Progenitor cell of endocrine pancreas (in vitro differentiated cells): Measurements from ENCODE around the gene CYP39A1. TPM values are rescaled to one million over a fixed set of nuclear protein-coding genes. Genes with fewer than 3 reads are reported as not detected.

Source experiments
- DNase-seq: peaks from one replicate; pipeline ENCODE4 v3.0.0; 2021; ENCODE audit warnings: low spot score; ENCODE audit not compliant: unreplicated experiment
- H3K27ac Mint-ChIP-seq: 2 replicates; pipeline ENCODE4 v1.8.0; 2021; ENCODE audit warnings: mild to moderate bottlenecking, moderate library complexity, mixed read lengths
- H3K27me3 Mint-ChIP-seq: 2 replicates; pipeline ENCODE4 v1.8.0; 2021; ENCODE audit warnings: mixed read lengths
- H3K36me3 Mint-ChIP-seq: 2 replicates; pipeline ENCODE4 v1.8.0; 2022; ENCODE audit warnings: mixed read lengths; ENCODE audit not compliant: insufficient read depth
- H3K4me1 Mint-ChIP-seq: 2 replicates; pipeline ENCODE4 v1.8.0; 2021; ENCODE audit warnings: low read depth, mixed read lengths
- H3K4me3 Mint-ChIP-seq: 2 replicates; pipeline ENCODE4 v1.8.0; 2021; ENCODE audit warnings: low read depth, mild to moderate bottlenecking, moderate library complexity, mixed read lengths
- H3K9me3 Mint-ChIP-seq: 2 replicates; pipeline ENCODE4 v1.8.0; 2021; ENCODE audit warnings: low read depth, mixed read lengths
- total RNA-seq: library from RNA; stranded (reverse); gene quantifications from 2 replicates; pipeline ENCODE4 v1.2.1, GENCODE V29; 2021
- TF ChIP-seq, protein P1 (sequence below): fragments of 200-600 bp; sonication (generic); IDR thresholded peaks from one replicate; pipeline ENCODE4 v1.5.0; 2021; ENCODE audit warnings: antibody characterized with exemption, mild to moderate bottlenecking; ENCODE audit not compliant: unreplicated experiment

Gene CYP39A1
- total RNA-seq, 1 donor from 2014 or later = 10.3 TPM

DNA sequence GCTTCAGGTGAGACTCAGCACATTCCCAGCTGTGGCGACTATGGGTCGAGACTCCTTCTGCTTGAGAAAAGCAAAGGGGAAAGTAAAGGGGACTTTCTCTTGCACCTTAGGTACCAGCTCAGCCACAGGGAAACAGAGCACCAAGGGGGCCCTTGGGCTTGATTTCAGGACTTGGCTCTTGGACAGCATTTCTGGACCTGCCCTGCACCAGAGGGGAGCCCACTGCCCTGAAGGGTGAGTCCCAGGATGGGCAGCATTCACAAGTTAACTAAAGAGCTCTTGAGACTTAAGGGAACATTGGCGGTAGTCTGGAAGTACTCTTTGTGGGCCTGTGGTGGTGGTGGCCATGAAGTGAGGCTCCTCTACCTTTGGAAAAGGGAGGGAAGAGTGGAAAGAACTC lies 111.1 kb downstream of the CYP39A1 start:
- Mint-ChIP-seq H3K27ac (no peak overlapping the region), H3K36me3 (peaks cover 21% of the 10 kb centered on the region), H3K27me3 (no peaks in the 10 kb centered on the region), H3K4me1 (no peaks in the 10 kb centered on the region), H3K9me3 (peaks cover 27% of the 10 kb centered on the region), H3K4me3 (no peak overlapping the region)
- no peak for DNase-seq
- TF ChIP-seq, protein P1, sequence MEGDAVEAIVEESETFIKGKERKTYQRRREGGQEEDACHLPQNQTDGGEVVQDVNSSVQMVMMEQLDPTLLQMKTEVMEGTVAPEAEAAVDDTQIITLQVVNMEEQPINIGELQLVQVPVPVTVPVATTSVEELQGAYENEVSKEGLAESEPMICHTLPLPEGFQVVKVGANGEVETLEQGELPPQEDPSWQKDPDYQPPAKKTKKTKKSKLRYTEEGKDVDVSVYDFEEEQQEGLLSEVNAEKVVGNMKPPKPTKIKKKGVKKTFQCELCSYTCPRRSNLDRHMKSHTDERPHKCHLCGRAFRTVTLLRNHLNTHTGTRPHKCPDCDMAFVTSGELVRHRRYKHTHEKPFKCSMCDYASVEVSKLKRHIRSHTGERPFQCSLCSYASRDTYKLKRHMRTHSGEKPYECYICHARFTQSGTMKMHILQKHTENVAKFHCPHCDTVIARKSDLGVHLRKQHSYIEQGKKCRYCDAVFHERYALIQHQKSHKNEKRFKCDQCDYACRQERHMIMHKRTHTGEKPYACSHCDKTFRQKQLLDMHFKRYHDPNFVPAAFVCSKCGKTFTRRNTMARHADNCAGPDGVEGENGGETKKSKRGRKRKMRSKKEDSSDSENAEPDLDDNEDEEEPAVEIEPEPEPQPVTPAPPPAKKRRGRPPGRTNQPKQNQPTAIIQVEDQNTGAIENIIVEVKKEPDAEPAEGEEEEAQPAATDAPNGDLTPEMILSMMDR = no peak

DNA sequence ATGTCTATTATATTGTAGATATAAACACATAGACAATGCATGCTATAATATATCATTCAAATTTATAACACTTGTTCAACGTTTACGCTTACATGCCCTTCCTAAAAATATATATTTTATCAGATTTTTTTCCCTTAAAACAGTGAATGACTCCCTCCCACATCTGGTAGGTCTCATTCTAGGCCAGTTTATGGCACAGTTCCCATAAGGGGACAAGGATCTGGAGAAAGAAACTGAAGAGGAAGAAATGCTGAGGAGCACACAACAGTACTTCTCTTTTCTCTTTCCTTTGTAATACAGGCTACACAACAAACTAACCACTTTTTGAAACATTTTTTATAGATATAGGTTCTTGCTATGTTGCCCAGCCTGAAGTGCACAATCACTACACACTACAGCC lies 112.8 kb downstream of the CYP39A1 start:
- no peak for DNase-seq
- TF ChIP-seq, protein P1 = no peak
- Mint-ChIP-seq H3K4me1 (no peaks in the 10 kb centered on the region), H3K4me3 (no peak overlapping the region), H3K27me3 (no peaks in the 10 kb centered on the region), H3K36me3 (peaks cover 16% of the 10 kb centered on the region), H3K9me3 (peaks cover 28% of the 10 kb centered on the region), H3K27ac (no peak overlapping the region)

DNA sequence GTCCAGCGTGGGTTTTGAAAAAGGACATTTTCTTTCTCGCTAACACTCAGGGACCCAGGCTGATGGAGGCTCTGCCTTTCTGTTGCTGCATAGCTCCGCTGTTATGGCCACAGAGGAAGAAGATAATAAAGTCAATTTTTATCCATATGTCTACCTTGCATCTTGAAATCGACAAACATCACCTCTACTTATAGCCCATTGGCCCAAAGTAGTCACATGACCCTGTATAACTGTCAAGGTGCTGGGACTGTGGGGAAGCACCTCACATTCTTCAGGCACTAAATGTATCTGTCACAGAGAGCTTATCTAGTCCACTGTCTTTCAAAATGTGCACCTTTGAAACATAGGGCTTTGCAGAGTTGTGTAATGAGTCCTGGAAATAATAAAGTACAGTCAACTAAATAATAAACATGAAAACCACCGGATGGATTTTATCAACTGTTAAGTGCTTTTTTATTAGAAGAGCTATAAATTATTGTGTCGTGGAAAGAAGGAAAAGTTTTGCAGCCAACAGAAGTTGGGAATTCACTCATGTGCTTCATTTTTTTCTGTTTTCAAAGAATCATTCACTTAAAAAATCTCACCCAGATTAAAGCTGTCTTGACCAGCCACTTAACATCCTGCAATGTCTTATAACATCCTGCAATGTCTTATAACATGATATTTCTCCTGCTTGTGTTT lies 113.7 kb downstream of the CYP39A1 start:
- H3K9me3 Mint-ChIP-seq = peaks cover 21% of the 10 kb centered on the region
- H3K27ac Mint-ChIP-seq = no peak overlapping the region
- no peak for DNase-seq
- TF ChIP-seq, protein P1 = no peak
- peaks cover 9% of the 10 kb centered on the region for H3K36me3 Mint-ChIP-seq
- no peaks in the 10 kb centered on the region for H3K4me1 Mint-ChIP-seq
- no peaks in the 10 kb centered on the region for H3K27me3 Mint-ChIP-seq
- H3K4me3 Mint-ChIP-seq = no peak overlapping the region

DNA sequence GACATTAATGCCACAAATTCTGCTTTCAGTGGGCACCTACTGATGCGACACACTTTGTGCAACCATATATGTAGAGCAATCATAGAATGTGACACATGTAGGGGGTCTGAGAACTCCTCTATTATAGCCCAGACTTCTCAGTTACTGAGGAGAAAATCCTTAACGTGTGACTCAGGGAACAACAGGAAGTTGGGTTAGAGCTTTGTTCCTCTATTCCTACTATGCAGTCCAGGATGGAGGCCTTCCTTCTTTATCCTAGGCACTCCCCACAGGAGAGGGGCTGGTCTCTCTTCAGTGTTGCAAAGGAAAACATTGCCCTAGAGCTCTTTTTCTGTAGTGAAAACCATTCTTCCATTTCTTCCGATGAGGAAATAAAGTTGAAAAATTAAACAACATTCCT lies 121.7 kb downstream of the CYP39A1 start:
- DNase-seq = no peak
- no peaks in the 10 kb centered on the region for H3K36me3 Mint-ChIP-seq
- H3K4me1 Mint-ChIP-seq = no peaks in the 10 kb centered on the region
- TF ChIP-seq, protein P1 = no peak
- no peak overlapping the region for H3K4me3 Mint-ChIP-seq
- H3K9me3 Mint-ChIP-seq = peaks cover 5% of the 10 kb centered on the region
- H3K27ac Mint-ChIP-seq = no peak overlapping the region
- H3K27me3 Mint-ChIP-seq = no peaks in the 10 kb centered on the region

DNA sequence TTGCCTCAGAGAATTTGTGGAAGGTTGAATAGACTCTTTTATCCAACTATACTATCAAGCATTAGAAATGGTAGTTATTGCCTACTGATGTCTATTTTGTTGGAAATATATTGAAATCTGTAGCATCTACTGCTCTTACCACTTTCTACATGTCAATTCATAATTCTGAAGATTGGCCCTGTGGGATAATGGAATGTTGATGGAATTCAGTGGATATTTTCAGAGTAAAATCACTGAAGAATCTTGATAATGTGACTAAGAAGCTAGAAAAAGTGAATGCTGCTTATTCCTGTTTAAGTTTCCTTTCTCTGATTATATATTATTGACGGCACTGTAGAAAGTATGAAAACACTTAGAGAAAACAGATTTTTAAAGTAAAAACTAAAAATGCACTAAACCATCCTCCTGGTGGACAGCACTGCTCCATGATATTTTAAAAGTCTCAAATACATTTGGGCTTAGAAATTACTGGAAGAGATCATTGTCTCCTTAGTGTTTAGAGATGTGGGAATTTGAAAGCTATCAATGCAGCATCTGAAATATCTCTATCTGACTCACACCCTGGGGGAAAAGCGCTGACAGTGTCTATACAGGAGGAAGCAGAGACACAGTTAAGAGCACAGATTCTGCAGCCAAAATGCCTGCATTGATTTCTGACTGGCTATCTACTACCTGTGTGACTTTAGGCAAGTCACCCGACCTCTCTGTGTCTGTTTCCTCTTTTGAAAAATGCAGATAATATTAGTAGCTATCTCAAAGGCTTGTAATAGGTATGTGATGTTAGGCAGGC lies 123.5 kb downstream of the CYP39A1 start:
- Mint-ChIP-seq H3K4me3 (no peak overlapping the region), H3K9me3 (no peaks in the 10 kb centered on the region), H3K36me3 (no peaks in the 10 kb centered on the region), H3K27me3 (no peaks in the 10 kb centered on the region), H3K27ac (no peak overlapping the region), H3K4me1 (no peaks in the 10 kb centered on the region)
- no peak for DNase-seq
- TF ChIP-seq, protein P1 = no peak
